ENCODE measurements around the gene PTPRD. TPM values are rescaled to one million over a fixed set of nuclear protein-coding genes. Genes with fewer than 3 reads are reported as not detected.

The PTPRD gene
- total RNA-seq, 1 donor from 2014 or later: 5.7 TPM

DNA sequence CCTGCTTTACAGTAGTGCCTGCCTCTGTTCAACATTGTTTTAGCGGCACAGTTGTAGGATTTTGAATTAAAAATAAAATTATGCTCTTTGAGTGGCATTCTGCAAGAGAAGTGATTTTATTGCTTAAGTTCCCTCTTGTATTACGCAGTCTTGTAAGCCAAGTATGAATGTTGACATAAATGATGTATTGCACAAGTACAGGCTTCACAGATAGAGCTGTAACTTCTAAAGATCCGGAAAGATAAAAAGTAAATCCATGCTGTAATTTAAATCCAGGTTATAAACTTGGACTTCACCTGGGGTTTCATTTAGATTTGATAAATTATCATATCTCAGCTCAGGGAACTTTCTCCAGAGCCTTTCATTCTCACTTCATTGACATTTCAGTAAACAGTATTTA lies 1114.7 kb downstream of the PTPRD start:
- peaks cover 2% of the 10 kb centered on the region for H3K27me3 Mint-ChIP-seq (ENCODE audit: low read depth)
- H3K27ac Mint-ChIP-seq (ENCODE audit: unreplicated experiment): no peak overlapping the region
- H3K4me1 Mint-ChIP-seq (ENCODE audit: low read depth): no peaks in the 10 kb centered on the region
- peaks cover 13% of the 10 kb centered on the region for H3K9me3 Mint-ChIP-seq (ENCODE audit: low read depth)
- no peak overlapping the region for H3K4me3 Mint-ChIP-seq (ENCODE audit: unreplicated experiment)
- TF ChIP-seq, protein P1, sequence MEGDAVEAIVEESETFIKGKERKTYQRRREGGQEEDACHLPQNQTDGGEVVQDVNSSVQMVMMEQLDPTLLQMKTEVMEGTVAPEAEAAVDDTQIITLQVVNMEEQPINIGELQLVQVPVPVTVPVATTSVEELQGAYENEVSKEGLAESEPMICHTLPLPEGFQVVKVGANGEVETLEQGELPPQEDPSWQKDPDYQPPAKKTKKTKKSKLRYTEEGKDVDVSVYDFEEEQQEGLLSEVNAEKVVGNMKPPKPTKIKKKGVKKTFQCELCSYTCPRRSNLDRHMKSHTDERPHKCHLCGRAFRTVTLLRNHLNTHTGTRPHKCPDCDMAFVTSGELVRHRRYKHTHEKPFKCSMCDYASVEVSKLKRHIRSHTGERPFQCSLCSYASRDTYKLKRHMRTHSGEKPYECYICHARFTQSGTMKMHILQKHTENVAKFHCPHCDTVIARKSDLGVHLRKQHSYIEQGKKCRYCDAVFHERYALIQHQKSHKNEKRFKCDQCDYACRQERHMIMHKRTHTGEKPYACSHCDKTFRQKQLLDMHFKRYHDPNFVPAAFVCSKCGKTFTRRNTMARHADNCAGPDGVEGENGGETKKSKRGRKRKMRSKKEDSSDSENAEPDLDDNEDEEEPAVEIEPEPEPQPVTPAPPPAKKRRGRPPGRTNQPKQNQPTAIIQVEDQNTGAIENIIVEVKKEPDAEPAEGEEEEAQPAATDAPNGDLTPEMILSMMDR (IDR thresholded peaks at IDR 0.05): no peak
- DNase-seq (ENCODE audit: low spot score): no peak
- peaks cover 4% of the 10 kb centered on the region for H3K36me3 Mint-ChIP-seq (ENCODE audit: low read depth)

DNA sequence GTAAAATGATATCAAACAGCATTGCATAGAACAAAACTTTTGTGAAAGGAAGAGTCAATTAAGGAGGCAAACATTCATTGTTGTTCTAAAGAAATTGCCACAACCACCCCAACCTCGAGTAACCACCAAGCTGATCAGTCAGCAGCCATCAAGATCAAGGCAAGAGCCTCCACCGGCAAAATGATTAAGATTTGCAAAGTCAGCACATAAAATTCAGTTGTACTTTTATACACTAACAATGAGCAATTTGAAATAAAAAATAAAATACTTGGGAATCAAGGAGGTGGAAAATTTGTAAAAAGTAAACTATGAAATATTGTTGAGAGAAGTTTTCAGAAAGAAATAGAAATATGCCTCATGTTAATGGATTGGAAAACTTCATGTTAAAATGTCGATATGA lies 1118.5 kb downstream of the PTPRD start:
- H3K9me3 Mint-ChIP-seq (ENCODE audit: low read depth): peaks cover 13% of the 10 kb centered on the region
- no peak for DNase-seq (ENCODE audit: low spot score)
- TF ChIP-seq, protein P1 (IDR thresholded peaks at IDR 0.05): no peak
- peaks cover 4% of the 10 kb centered on the region for H3K36me3 Mint-ChIP-seq (ENCODE audit: low read depth)
- H3K4me1 Mint-ChIP-seq (ENCODE audit: low read depth): no peaks in the 10 kb centered on the region
- H3K27ac Mint-ChIP-seq (ENCODE audit: unreplicated experiment): no peak overlapping the region
- H3K27me3 Mint-ChIP-seq (ENCODE audit: low read depth): no peaks in the 10 kb centered on the region
- H3K4me3 Mint-ChIP-seq (ENCODE audit: unreplicated experiment): no peak overlapping the region

DNA sequence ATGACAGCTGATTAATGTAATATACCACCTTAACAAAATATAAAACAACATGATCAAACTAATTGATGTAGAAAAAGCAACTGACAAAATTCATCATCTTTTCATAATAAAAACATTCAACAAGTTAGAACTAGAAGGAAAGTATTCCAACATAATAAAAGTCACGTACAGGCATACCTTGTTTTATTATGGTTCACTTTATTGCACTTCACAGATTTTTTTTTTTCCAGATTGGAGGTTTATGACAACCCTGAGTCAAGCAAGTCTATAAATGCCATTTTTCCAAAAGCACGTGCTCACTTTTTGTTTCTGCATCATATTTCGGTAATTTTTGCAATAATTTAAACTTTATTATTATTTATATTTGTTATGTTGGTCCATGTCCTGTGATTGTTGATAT lies 1120.3 kb downstream of the PTPRD start:
- H3K9me3 Mint-ChIP-seq (ENCODE audit: low read depth): peaks cover 13% of the 10 kb centered on the region
- H3K27ac Mint-ChIP-seq (ENCODE audit: unreplicated experiment): no peak overlapping the region
- H3K4me3 Mint-ChIP-seq (ENCODE audit: unreplicated experiment): no peak overlapping the region

DNA sequence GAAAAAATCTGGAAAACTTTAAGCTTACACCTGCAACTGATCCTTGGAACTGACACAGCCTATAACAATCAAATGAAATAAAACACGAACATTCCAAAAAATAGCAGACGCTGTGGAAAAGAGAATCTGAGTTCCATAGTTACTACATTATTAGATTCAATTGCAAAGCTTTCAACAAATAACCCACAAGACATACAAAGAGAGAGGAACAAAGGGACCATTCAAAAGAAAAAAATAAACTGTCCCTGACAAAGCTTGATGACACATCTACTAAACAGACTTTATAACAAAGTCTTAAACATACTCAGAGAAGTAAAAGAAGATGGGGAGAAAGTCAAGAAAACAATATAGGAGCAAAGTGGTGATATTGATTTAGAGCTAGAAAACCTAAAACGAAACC lies 1123.6 kb downstream of the PTPRD start:
- no peak overlapping the region for H3K4me3 Mint-ChIP-seq (ENCODE audit: unreplicated experiment)
- TF ChIP-seq, protein P1 (IDR thresholded peaks at IDR 0.05): no peak
- peaks cover 2% of the 10 kb centered on the region for H3K9me3 Mint-ChIP-seq (ENCODE audit: low read depth)

More for the DNA sequence above, 1120.3 kb downstream of the PTPRD start:
- Mint-ChIP-seq H3K27me3 (ENCODE audit: low read depth) (no peaks in the 10 kb centered on the region), H3K4me1 (ENCODE audit: low read depth) (no peaks in the 10 kb centered on the region), H3K36me3 (ENCODE audit: low read depth) (peaks cover 4% of the 10 kb centered on the region)
- TF ChIP-seq, protein P1 (IDR thresholded peaks at IDR 0.05): no peak
- no peak for DNase-seq (ENCODE audit: low spot score)

DNA sequence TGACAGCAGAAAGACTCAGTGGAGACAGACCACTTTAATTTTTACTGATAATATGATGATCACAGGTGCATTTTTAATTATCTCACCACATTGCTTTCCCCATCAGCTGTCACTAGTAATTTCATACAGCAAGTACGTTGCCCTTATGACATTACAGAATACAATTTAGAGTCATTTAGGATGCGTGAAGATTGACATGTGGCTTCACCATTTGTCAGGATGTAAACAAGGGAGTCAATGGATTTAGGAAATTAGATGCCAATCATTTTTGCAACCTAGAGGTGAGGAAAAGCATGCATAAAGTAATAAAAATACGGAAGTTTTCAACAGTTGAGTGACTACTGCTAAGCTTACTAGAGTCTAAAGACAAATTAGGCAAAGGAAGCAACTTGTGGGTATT lies 1129.6 kb downstream of the PTPRD start:
- no peak overlapping the region for H3K4me3 Mint-ChIP-seq (ENCODE audit: unreplicated experiment)

More for the DNA sequence above, 1123.6 kb downstream of the PTPRD start:
- Mint-ChIP-seq H3K36me3 (ENCODE audit: low read depth) (peaks cover under 1% of the 10 kb centered on the region), H3K4me1 (ENCODE audit: low read depth) (no peaks in the 10 kb centered on the region), H3K27me3 (ENCODE audit: low read depth) (peaks cover 2% of the 10 kb centered on the region), H3K27ac (ENCODE audit: unreplicated experiment) (no peak overlapping the region)
- DNase-seq (ENCODE audit: low spot score): no peak

More for the DNA sequence above, 1129.6 kb downstream of the PTPRD start:
- Mint-ChIP-seq H3K27me3 (ENCODE audit: low read depth) (peaks cover 4% of the 10 kb centered on the region), H3K4me1 (ENCODE audit: low read depth) (no peaks in the 10 kb centered on the region), H3K9me3 (ENCODE audit: low read depth) (no peaks in the 10 kb centered on the region), H3K36me3 (ENCODE audit: low read depth) (no peaks in the 10 kb centered on the region), H3K27ac (ENCODE audit: unreplicated experiment) (no peak overlapping the region)
- DNase-seq (ENCODE audit: low spot score): no peak
- TF ChIP-seq, protein P1 (IDR thresholded peaks at IDR 0.05): no peak

Measured in chondrocyte (in vitro differentiated cells).